HUES48 (cell line): ENCODE results near the gene DGKK.

Experiments
- H3K27ac ChIP-seq: one replicate; pipeline ENCODE4 v1.7.0; 2013; ENCODE audit warnings: low read depth, low read length, inconsistent platforms
- H3K27me3 ChIP-seq: 2 replicates; pipeline ENCODE4 v1.6.1; 2013; ENCODE audit warnings: mild to moderate bottlenecking, low read length; ENCODE audit not compliant: control insufficient read depth, insufficient read depth
- H3K36me3 ChIP-seq: 2 replicates; pipeline ENCODE4 v1.6.1; 2013; ENCODE audit warnings: low read length; ENCODE audit not compliant: control insufficient read depth, insufficient read depth
- H3K4me1 ChIP-seq: 2 replicates; pipeline ENCODE4 v1.6.1; 2013; ENCODE audit warnings: mild to moderate bottlenecking, low read length; ENCODE audit not compliant: control insufficient read depth, insufficient read depth
- H3K4me3 ChIP-seq: 2 replicates; pipeline ENCODE4 v1.5.1; 2013; ENCODE audit warnings: mild to moderate bottlenecking, low read depth, low read length
- H3K9ac ChIP-seq: 2 replicates; pipeline ENCODE4 v1.6.1; 2013; ENCODE audit warnings: mild to moderate bottlenecking, low read depth, low read length, moderate library complexity
- H3K9me3 ChIP-seq: 2 replicates; pipeline ENCODE4 v1.6.1; 2013; ENCODE audit warnings: low read length; ENCODE audit not compliant: control insufficient read depth, insufficient read depth

The DGKK gene

DNA sequence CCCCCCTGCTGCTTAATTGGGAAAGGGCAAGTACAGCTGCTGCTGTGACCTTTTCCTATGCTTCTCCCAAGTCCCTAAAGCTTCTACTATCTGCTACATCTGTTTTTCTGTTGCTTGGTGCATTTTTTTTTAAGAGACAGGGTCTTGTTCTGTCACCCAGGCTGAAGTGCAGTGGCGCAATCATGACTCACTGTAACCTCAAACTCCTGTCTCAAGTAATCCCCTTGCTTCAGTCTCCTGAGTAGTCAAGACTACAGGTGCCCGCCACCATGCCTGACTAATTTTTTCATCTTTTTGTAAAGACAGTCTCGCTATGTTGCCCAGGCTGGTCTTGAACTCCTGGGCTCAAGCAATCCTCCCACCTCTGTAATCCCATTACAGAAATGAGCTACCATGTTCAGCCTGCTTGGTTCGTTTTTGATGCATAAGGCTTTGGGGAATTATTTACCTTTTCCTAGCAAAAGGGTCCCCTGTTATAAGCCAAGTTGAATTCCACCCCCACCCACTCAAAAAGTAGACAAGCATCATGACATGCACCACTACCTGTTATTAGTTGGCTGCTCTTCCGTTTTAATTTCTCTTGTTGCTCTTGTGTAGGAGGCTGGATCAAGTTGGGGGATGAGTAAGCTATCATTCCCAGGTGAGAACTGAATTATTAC, 39.6 kb downstream of the DGKK start:
- Histone ChIP-seq H3K27me3 (no peaks in the 10 kb centered on the region), H3K4me3 (no peak overlapping the region), H3K9me3 (no peaks in the 10 kb centered on the region), H3K9ac (no peak overlapping the region), H3K36me3 (no peaks in the 10 kb centered on the region), H3K27ac (no peak overlapping the region), H3K4me1 (peaks cover 43% of the 10 kb centered on the region)

DNA sequence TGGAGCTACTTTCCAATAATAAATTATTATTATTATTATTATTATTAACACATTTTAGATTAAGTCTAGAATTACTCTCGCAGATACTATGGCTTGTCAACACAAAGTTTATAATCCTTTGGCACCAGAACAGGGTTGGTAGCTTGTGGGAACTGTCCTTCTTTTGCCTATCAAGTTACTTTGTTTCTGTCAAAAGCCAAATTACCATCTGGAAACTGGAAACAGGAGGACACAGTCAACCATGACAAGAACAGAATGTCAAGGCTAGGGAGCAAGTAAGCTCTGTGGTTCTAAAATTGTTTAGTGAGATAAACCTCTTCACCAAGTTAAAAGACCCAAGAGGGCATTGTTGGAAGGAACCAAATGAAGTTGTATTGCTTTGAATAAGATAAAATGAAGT, 42.5 kb downstream of the DGKK start:
- H3K9me3 ChIP-seq = no peaks in the 10 kb centered on the region
- peaks cover 46% of the 10 kb centered on the region for H3K4me1 ChIP-seq
- H3K27me3 ChIP-seq = no peaks in the 10 kb centered on the region
- no peak overlapping the region for H3K4me3 ChIP-seq
- no peak overlapping the region for H3K9ac ChIP-seq
- no peaks in the 10 kb centered on the region for H3K36me3 ChIP-seq
- no peak overlapping the region for H3K27ac ChIP-seq

DNA sequence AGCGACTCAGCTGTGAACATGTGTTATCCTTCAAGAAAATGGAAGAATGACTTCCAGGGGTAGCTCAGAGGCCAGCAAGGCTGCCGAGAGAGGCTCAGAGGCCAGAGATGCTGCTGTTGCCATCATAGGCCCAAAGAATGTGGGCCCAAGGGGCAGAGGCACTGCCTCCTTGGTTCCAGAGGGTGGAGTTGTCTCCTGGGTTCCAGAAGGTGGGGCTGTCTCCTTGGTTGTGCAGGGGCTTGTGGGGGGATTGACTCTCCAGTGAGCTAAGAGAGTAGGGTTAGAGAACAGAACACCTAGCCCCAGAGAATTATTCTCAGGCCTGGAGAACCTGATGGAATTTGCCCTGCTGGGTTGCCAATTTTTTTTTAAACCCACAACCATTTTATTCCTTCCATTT, 62.6 kb downstream of the DGKK start:
- Histone ChIP-seq H3K27ac (no peak overlapping the region), H3K36me3 (no peaks in the 10 kb centered on the region), H3K9ac (no peak overlapping the region), H3K9me3 (no peaks in the 10 kb centered on the region), H3K4me1 (no peaks in the 10 kb centered on the region), H3K4me3 (no peak overlapping the region), H3K27me3 (no peaks in the 10 kb centered on the region)

DNA sequence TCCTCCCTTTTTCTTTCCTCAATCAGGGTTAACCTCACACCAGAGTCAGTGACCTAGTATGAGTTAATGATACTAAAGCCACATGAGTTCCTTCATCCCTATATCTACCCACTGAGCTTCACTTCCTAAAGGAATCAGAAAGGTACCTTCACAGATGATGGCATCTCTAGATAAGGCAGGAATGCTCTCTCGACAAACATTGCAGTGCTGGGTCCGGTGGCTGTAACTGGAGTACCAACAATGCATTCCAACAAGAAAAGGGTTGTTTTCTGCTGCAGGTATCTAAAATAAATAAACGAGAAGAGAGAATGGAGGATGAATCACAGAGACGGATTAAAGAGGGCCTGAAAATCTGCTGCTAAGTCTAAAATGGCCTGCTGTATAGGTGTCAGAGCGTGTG, 66.7 kb downstream of the DGKK start:
- H3K27me3 ChIP-seq = no peaks in the 10 kb centered on the region
- H3K9me3 ChIP-seq = no peaks in the 10 kb centered on the region
- no peak overlapping the region for H3K9ac ChIP-seq
- no peaks in the 10 kb centered on the region for H3K36me3 ChIP-seq
- no peak overlapping the region for H3K4me3 ChIP-seq
- no peaks in the 10 kb centered on the region for H3K4me1 ChIP-seq
- no peak overlapping the region for H3K27ac ChIP-seq

DNA sequence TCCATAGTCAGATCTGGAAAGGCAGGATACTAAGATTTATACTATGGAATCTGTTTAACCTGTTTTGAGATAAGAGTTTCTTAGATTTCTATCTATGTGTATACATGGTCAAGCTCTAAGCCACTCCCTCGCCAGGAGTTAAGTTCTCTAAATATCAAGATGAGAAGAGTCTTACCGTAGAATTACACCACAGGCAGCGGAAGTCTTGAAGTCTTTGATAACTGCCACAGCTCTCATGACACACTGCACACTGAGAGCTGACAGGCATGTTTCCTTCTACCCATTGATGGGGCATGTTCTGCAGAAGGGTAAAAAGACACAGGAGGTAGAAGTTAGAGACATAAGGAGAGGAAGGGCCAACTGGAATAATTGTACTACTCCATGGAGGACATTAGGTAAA, 67.7 kb downstream of the DGKK start:
- no peak overlapping the region for H3K9ac ChIP-seq
- no peak overlapping the region for H3K27ac ChIP-seq
- no peaks in the 10 kb centered on the region for H3K9me3 ChIP-seq
- no peaks in the 10 kb centered on the region for H3K27me3 ChIP-seq
- H3K36me3 ChIP-seq = no peaks in the 10 kb centered on the region
- no peaks in the 10 kb centered on the region for H3K4me1 ChIP-seq
- H3K4me3 ChIP-seq = no peak overlapping the region

DNA sequence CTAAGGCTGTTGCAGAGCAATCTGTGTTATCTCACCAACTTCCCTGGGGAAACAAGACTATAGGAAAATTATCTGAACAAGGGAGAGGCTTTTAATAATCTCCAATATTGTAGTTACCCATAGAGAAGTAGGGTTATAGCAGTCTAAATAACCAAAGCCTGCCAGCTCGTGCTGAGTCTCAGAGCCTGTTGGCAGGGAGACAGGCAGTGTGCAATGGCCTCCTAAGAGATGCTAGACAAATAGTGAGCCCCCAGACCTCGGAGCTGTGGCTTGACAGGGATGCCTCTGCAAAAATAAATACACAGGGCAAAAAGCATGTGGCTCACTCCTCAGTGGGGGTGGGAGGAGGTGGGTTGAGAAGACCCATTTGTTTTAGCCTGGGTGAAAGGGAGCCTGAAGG, 76.7 kb downstream of the DGKK start:
- no peaks in the 10 kb centered on the region for H3K27me3 ChIP-seq
- H3K4me3 ChIP-seq = no peak overlapping the region
- no peak overlapping the region for H3K27ac ChIP-seq
- no peak overlapping the region for H3K9ac ChIP-seq
- no peaks in the 10 kb centered on the region for H3K4me1 ChIP-seq
- no peaks in the 10 kb centered on the region for H3K36me3 ChIP-seq
- H3K9me3 ChIP-seq = no peaks in the 10 kb centered on the region

DNA sequence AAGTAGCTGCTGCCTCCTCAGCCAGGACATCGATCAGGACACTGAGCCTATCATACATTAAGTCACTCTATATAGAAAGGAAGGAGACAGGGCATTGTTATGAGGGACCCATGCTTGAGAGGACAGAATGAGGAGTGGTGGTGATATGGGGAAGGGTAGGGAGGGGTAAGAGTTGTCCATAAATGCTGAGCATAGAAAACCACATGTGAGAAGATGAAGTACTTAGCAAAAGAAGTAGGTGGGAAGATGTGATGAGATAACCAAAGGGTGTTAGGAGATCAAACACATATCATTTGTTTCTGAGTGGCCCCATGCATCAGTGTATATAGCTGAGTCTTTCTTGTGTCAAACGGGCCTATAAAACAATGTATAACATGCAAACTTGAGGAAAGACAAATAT, 84.1 kb downstream of the DGKK start:
- no peaks in the 10 kb centered on the region for H3K4me1 ChIP-seq
- no peaks in the 10 kb centered on the region for H3K27me3 ChIP-seq
- H3K9ac ChIP-seq = no peak overlapping the region
- H3K27ac ChIP-seq = no peak overlapping the region
- H3K9me3 ChIP-seq = no peaks in the 10 kb centered on the region
- no peaks in the 10 kb centered on the region for H3K36me3 ChIP-seq
- H3K4me3 ChIP-seq = no peak overlapping the region

DNA sequence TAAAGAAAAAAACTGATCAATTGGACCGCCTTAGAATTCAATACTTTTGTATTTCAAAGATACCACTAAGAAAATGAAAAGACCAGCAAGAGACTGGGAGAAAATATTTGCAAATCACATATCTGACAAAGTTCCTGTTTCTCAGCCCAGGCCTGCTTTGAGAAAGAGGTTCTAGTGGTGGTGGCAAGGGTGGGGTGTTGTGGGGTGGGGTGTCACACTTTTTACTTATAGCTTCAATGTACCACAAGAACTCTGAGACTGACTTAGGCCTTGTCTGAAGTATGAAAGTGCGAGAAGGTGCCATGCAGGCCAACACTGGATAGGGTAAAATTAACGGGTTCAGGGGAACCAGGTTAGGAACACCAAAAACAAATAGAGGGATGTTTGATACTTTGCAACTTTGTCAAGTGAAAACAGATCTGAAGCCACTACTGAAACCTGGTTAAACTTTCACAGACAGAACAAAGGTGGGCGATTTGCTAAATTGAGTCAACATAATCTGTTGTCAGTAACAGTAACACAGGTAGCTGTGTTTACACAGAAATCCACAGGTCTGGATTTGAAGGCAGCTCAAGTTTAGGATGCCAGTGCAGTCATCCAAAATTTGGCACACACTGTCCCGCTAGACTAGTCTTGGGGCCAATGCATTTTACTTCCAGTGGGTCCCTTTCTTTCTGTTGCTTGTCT, 88.8 kb downstream of the DGKK start:
- Histone ChIP-seq H3K27me3 (no peaks in the 10 kb centered on the region), H3K27ac (no peak overlapping the region), H3K4me1 (no peaks in the 10 kb centered on the region), H3K9ac (no peak overlapping the region), H3K4me3 (no peak overlapping the region), H3K9me3 (no peaks in the 10 kb centered on the region), H3K36me3 (no peaks in the 10 kb centered on the region)

DNA sequence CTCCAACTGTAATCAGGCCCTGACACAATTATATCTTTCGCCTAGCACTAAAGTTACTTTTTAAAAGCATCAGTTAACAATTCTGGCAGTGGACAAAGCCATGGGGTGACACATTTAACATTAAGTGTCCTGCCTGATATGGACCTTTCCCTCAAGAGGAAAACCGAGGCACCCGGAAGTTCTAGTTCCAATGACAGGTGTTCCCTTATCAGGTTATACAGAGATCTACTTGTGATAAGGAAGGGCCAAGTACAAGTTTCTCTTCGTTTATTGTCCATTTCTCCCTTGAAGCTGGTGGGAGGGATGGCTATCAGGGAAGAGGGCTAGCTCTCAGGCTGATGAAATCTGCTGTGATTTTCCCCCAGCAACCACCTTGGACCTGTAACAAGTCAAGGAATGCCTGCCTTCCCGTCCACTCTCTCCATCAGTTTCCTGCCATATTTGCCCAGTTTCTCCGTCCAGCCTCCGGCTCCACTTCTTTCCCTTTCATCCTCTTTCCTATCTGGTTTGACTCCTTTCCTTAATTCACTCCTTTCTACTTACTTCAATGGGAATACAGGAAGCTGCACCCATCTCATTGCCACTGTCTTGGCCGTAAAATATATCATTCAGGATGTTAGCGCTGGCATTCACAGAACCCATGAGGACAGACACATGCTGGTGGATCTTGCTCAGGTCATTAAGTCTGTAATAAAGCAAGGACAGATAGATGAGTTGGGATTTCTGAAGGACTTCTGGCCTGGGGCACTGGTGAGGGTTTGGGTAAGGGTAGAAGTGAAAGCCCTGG, 95.0 kb downstream of the DGKK start:
- no peak overlapping the region for H3K27ac ChIP-seq
- H3K36me3 ChIP-seq = no peaks in the 10 kb centered on the region
- no peaks in the 10 kb centered on the region for H3K9me3 ChIP-seq
- H3K9ac ChIP-seq = no peak overlapping the region
- H3K27me3 ChIP-seq = no peaks in the 10 kb centered on the region
- H3K4me1 ChIP-seq = no peaks in the 10 kb centered on the region
- H3K4me3 ChIP-seq = no peak overlapping the region

DNA sequence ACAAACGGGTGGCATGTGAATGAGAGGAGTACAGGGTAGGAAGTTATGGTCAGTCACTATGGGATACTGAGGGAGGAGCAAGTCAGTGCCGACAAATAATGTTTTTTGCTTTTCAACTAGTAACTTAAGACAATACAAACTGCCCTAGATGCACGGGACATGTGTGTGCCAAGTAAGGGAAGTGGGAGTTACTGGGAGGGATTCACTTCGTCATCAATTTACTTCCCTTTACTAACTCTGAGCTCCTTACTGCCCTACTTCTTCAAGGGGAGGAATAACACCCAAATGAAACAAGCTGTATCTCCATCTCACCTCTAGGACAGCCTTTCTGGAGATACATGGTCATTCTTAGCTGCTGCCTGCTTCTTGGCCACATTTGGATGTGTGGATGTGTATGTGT, 97.7 kb downstream of the DGKK start:
- no peaks in the 10 kb centered on the region for H3K4me1 ChIP-seq
- H3K9me3 ChIP-seq = no peaks in the 10 kb centered on the region
- H3K4me3 ChIP-seq = no peak overlapping the region
- H3K27me3 ChIP-seq = no peaks in the 10 kb centered on the region
- H3K9ac ChIP-seq = no peak overlapping the region
- no peak overlapping the region for H3K27ac ChIP-seq
- H3K36me3 ChIP-seq = no peaks in the 10 kb centered on the region

DNA sequence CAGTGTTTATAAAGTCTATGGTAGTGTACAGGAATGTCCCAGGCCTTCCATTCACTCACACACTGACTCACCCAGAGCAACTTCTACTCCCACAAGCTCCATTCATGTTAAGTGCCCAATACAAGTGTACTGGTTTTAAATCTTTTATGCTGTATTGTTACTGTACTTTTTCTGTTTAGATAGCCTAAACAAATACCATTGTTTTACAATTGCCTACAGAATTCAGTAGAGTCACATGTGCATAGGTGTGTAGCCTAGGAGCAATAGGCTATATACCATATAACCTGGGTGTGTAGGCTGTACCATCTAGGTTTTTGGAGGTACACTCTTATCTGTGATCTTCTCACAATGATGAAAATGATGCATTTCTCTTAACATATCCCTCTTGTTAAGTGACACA, 126.7 kb downstream of the DGKK start:
- no peak overlapping the region for H3K9ac ChIP-seq
- H3K4me1 ChIP-seq = no peaks in the 10 kb centered on the region; the same call in 1 of the 2 replicates
- H3K27me3 ChIP-seq = no peaks in the 10 kb centered on the region
- H3K9me3 ChIP-seq = no peaks in the 10 kb centered on the region
- H3K27ac ChIP-seq = no peak overlapping the region
- no peak overlapping the region for H3K4me3 ChIP-seq
- no peaks in the 10 kb centered on the region for H3K36me3 ChIP-seq
